Endodermal cell (in vitro differentiated cells): ENCODE data around the gene GTPBP1. TPM values are rescaled to one million over a fixed set of nuclear protein-coding genes. Genes with fewer than 3 reads are reported as not detected.

ENCODE experiments used
- DNase-seq: peaks from one replicate; pipeline ENCODE4 v3.0.0-alpha.2; 2017
- H3K27ac ChIP-seq: 2 replicates; pipeline ENCODE4 v1.5.1; 2013; ENCODE audit warnings: mild to moderate bottlenecking, low read depth, low read length, moderate library complexity
- H3K27me3 ChIP-seq: 2 replicates; pipeline ENCODE4 v1.6.1; 2013; ENCODE audit warnings: mild to moderate bottlenecking, low read length, moderate library complexity; ENCODE audit not compliant: insufficient read depth, control insufficient read depth, poor library complexity, severe bottlenecking
- H3K36me3 ChIP-seq: 2 replicates; pipeline ENCODE4 v1.7.0; 2013; ENCODE audit warnings: mild to moderate bottlenecking, low read length, moderate library complexity; ENCODE audit not compliant: control insufficient read depth, insufficient read depth
- H3K4me1 ChIP-seq: one replicate; pipeline ENCODE4 v1.7.0; 2013; ENCODE audit warnings: low read length; ENCODE audit not compliant: control insufficient read depth, insufficient read depth
- H3K4me3 ChIP-seq: 2 replicates; pipeline ENCODE4 v1.5.1; 2013; ENCODE audit warnings: mild to moderate bottlenecking, low read length, moderate library complexity
- H3K9ac ChIP-seq: 2 replicates; pipeline ENCODE4 v1.6.1; 2013; ENCODE audit warnings: mild to moderate bottlenecking, low read length, moderate library complexity; ENCODE audit not compliant: poor library complexity, severe bottlenecking; ENCODE audit errors: extremely low read depth
- H3K9me3 ChIP-seq: 2 replicates; pipeline ENCODE4 v1.6.1; 2013; ENCODE audit warnings: mild to moderate bottlenecking, low read length, moderate library complexity; ENCODE audit not compliant: control insufficient read depth
- H3K27ac Mint-ChIP-seq: 2 replicates; pipeline ENCODE4 v1.8.0; 2020; ENCODE audit warnings: mixed read lengths
- H3K27me3 Mint-ChIP-seq: 2 replicates; pipeline ENCODE4 v1.8.0; 2021; ENCODE audit warnings: mild to moderate bottlenecking, mixed read lengths; ENCODE audit not compliant: insufficient read depth
- H3K36me3 Mint-ChIP-seq: 2 replicates; pipeline ENCODE4 v1.8.0; 2020; ENCODE audit warnings: low read depth, mixed read lengths
- H3K4me1 Mint-ChIP-seq: 2 replicates; pipeline ENCODE4 v1.8.0; 2020; ENCODE audit warnings: mixed read lengths
- H3K4me3 Mint-ChIP-seq: 2 replicates; pipeline ENCODE4 v1.8.0; 2020; ENCODE audit warnings: mild to moderate bottlenecking, moderate library complexity, mixed read lengths
- H3K9me3 Mint-ChIP-seq: 2 replicates; pipeline ENCODE4 v1.8.0; 2020; ENCODE audit warnings: mild to moderate bottlenecking, mixed read lengths
- WGBS, 2 experiments: methylation state at CpG; one replicate each; pipeline versions ENCODE4 v1.1.5 to v1.1.7; 2013; ENCODE audit warnings: missing lambda C conversion rate in 2 of 2, mixed read lengths in 1 of 2; ENCODE audit not compliant: insufficient coverage in 1 of 2, insufficient read length in 1 of 2; 5-methylcytosine and 5-hydroxymethylcytosine counted together
- total RNA-seq, 2 donors: library from RNA; stranded (reverse); fragmentation: NEBNext Ultra II Directional in 1 of 2; extraction: Animal tissue kit (Norgen Biotek cat#: 25700) in 1 of 2; gene quantifications; 2 replicates in 1 of 2; 3 replicates in 1 of 2; pipeline ENCODE4 v1.2.1, GENCODE V29; 2021
- TF ChIP-seq, protein P1 (sequence below): fragments of 200-600 bp; sonication (generic); conservative IDR thresholded peaks from 2 replicates; pipeline ENCODE4 v1.5.0; 2021; ENCODE audit warnings: antibody characterized with exemption, mild to moderate bottlenecking

GTPBP1 gene
- total RNA-seq, 2 donors from 2014 or later, result 79.0 to 86.1 TPM

DNA sequence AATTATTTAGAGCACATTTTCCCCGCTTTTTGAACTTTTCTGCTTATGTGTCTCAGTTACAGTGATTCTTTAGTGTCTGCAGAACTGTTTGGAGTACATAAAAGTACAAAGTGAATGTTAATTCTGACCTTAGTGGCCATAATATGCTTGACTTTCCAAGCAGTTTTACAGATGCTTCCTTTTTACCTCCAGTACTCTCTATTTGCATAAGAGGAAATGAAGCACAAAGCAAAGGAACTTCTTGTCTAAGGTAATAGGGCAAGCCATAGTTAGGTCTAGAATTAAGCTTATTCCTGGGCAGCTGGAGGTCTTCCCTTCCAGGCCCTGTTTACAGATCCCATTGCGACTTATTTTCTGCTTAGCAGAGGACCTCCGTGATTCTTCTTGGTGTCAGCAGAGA lies 3.6 kb downstream of the GTPBP1 start:
- Histone ChIP-seq H3K9ac (no peak overlapping the region), H3K27ac (no peak overlapping the region), H3K4me1 (peaks cover 15% of the 10 kb centered on the region), H3K27me3 (no peaks in the 10 kb centered on the region), H3K9me3 (no peaks in the 10 kb centered on the region), H3K4me3 (no peak overlapping the region), H3K36me3 (peaks cover 21% of the 10 kb centered on the region)
- TF ChIP-seq, protein P1, sequence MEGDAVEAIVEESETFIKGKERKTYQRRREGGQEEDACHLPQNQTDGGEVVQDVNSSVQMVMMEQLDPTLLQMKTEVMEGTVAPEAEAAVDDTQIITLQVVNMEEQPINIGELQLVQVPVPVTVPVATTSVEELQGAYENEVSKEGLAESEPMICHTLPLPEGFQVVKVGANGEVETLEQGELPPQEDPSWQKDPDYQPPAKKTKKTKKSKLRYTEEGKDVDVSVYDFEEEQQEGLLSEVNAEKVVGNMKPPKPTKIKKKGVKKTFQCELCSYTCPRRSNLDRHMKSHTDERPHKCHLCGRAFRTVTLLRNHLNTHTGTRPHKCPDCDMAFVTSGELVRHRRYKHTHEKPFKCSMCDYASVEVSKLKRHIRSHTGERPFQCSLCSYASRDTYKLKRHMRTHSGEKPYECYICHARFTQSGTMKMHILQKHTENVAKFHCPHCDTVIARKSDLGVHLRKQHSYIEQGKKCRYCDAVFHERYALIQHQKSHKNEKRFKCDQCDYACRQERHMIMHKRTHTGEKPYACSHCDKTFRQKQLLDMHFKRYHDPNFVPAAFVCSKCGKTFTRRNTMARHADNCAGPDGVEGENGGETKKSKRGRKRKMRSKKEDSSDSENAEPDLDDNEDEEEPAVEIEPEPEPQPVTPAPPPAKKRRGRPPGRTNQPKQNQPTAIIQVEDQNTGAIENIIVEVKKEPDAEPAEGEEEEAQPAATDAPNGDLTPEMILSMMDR, result no peak
- no peaks in the 10 kb centered on the region for H3K9me3 Mint-ChIP-seq
- H3K4me3 Mint-ChIP-seq, result no peak overlapping the region
- H3K27me3 Mint-ChIP-seq, result no peaks in the 10 kb centered on the region
- 85 to 86% methylated on average over 3 of the region's 3 CpGs for WGBS, 2 experiments
- H3K27ac Mint-ChIP-seq, result no peak overlapping the region
- no peak for DNase-seq
- peaks cover 4% of the 10 kb centered on the region for H3K36me3 Mint-ChIP-seq
- H3K4me1 Mint-ChIP-seq, result peaks cover 66% of the 10 kb centered on the region

DNA sequence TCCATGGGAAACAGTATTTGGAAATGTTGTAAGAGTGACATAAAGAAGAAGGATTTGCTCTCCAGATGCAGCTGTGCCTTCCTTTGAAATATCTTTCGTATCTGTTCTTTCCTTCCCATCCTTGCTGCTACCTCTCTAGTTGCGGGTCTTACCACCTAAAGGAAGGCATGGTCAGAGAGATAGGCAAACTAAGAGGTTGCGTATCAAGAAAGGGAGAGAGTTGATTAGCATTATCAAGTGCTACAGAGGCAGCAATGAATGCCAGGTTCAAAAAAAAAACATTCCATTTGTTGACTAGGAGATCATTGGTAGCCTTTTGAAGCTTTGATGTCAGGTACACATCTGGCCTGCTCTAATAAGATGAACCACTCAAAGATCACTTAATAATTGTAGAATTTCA lies 4.6 kb downstream of the GTPBP1 start:
- H3K36me3 Mint-ChIP-seq, result peaks cover 4% of the 10 kb centered on the region
- no peaks in the 10 kb centered on the region for H3K9me3 Mint-ChIP-seq
- Histone ChIP-seq H3K27me3 (no peaks in the 10 kb centered on the region), H3K36me3 (peaks cover 24% of the 10 kb centered on the region), H3K4me3 (no peak overlapping the region), H3K4me1 (peaks cover 20% of the 10 kb centered on the region), H3K9me3 (no peaks in the 10 kb centered on the region), H3K27ac (no peak overlapping the region), H3K9ac (no peak overlapping the region)
- no peak for DNase-seq
- no peaks in the 10 kb centered on the region for H3K27me3 Mint-ChIP-seq
- no peak overlapping the region for H3K4me3 Mint-ChIP-seq
- H3K27ac Mint-ChIP-seq, result no peak overlapping the region
- H3K4me1 Mint-ChIP-seq, result peaks cover 68% of the 10 kb centered on the region
- TF ChIP-seq, protein P1, result no peak
- 90 to 100% methylated on average over 1 to 3 of the region's 3 CpGs for WGBS, 2 experiments

DNA sequence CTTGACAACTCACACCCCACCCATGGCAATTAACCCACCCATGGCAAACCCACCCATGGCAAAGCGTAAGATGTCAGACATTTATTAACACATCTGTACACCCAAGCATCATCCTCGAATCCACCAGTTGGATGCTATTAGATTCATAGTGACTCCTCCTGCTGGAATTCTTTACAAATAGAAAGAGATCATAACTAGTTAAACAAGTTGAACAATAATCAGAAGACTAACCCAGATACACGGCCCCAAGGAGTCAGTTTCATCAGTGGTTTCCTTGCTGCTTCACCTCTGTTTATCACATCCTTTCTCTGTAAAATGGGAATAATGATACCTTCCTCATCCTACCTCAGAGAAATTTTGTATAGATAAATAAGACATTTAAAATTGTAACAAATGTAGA lies 5.1 kb downstream of the GTPBP1 start:
- peaks cover 70% of the 10 kb centered on the region for H3K4me1 Mint-ChIP-seq
- no peak overlapping the region for H3K27ac Mint-ChIP-seq
- Histone ChIP-seq H3K36me3 (peaks cover 29% of the 10 kb centered on the region), H3K9me3 (no peaks in the 10 kb centered on the region), H3K9ac (no peak overlapping the region), H3K27me3 (no peaks in the 10 kb centered on the region), H3K4me3 (no peak overlapping the region), H3K4me1 (peaks cover 20% of the 10 kb centered on the region), H3K27ac (no peak overlapping the region)
- TF ChIP-seq, protein P1, result no peak
- DNase-seq, result no peak
- WGBS, 2 experiments, result 95% methylated on average over 3 of the region's 3 CpGs; no CpG with 5 or more reads in 1 of the 2 experiments
- peaks cover 8% of the 10 kb centered on the region for H3K36me3 Mint-ChIP-seq
- H3K9me3 Mint-ChIP-seq, result no peaks in the 10 kb centered on the region
- no peaks in the 10 kb centered on the region for H3K27me3 Mint-ChIP-seq
- H3K4me3 Mint-ChIP-seq, result no peak overlapping the region
